ENCODE data around the gene RFC2.

RFC2 gene
- 22.7 to 26.6 (median 26.2) reads per million in 4 experiments for total RNA-seq

DNA sequence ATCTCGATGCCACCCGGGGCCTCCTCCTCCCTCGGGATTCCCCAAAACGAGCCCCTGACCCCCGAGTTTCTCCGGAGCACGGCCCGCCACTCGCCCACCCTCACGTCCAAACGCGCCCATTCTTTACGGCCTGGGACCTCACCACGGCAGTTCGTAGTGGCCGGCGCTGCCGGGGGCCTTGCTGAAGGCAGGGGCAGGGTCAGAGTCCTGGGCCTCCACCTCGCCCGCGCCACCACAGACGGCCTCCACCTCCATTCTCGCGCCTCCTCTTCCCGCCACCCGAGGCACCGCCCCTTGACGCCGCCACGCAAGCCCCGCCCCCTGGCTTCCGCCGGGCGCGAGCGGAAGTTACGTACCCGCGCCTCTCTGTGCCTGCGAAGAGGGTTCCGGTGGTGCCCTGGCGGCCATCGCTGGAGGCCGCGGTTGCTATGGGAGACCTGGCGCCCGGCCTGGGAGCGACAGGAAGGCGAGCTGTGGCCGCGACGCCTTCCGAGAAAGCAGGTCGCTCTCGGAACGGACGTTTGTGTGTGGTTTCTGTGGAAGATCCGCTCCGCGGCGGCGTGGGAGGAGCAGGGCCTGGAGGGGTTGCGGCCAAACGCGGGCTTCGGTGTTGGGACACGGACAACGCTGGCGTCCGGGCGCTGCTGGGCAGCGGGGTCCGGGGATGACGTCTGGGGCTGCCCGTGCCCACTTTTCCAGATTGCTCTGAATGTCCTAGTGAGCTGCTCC lies at the start of gene RFC2:
RFC2 (minus strand) TSS at position 271 of the 729 bp plus-strand sequence; CDS start at position 255, 16 bp downstream.
- peak; percentile 92 for DNase-seq

DNA sequence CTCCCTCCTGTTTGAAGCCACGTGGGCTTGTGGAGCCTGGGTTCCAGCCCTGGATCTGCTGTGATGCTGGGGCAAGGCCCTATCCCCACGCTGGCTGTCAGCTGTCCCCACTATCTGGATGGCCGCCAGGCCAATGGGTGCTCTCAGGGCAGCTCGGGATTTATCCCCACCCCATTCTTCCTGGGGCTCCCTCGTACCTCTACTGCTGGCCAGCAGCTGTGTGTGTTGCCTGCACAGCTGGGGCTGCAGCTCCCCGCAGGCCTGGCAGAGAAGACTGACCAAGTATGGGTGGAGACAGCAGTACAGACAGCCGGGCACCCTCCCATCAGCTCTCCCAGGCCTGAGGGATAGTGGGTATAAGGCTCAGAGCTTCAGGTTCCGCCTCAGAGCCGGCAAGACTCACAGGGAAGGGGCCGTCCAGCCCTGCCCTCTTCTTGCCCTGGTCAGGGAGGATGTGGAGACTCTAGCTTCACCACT lies 48.6 kb upstream of the RFC2 start:
- no peak for DNase-seq

DNA sequence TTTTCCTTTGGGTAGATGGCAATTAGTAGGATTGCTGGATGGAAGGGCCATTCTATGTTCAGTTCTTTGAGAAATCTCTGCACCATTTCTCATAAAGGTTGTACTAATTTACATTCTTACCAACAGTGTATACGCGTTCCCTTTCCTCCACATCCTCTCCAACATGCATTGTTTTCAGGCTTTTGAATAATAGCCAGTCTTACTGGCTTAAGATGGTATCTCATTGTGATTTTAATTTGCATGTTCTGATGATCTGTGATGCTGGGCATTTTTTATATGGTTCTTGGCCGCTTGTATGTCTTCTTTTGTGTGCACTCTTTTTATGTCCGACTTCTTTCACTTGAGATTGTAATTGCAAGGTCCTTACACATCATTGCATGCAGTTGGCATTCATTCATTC lies 46.7 kb upstream of the RFC2 start:
- DNase-seq = no peak

DNA sequence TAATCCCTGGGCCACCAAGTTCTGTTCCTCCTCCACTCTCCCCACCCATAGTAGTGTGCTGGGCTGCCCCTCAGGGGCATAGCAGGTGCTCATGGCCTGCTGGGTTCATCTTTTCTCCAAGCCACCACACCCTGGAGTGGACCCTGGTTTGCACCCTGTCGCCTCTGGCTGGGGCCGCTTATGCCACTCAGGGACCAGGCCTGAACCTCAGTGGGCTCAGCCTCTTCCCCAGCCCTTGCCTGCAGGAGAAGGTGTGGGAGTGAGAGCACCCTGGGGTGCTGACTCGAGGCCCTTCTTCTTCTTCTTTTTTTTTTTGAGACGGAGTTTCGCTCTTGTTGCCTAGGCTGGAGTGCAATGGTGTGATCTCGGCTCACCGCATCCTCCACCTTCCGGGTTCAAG lies 45.2 kb upstream of the RFC2 start:
- no peak for DNase-seq

DNA sequence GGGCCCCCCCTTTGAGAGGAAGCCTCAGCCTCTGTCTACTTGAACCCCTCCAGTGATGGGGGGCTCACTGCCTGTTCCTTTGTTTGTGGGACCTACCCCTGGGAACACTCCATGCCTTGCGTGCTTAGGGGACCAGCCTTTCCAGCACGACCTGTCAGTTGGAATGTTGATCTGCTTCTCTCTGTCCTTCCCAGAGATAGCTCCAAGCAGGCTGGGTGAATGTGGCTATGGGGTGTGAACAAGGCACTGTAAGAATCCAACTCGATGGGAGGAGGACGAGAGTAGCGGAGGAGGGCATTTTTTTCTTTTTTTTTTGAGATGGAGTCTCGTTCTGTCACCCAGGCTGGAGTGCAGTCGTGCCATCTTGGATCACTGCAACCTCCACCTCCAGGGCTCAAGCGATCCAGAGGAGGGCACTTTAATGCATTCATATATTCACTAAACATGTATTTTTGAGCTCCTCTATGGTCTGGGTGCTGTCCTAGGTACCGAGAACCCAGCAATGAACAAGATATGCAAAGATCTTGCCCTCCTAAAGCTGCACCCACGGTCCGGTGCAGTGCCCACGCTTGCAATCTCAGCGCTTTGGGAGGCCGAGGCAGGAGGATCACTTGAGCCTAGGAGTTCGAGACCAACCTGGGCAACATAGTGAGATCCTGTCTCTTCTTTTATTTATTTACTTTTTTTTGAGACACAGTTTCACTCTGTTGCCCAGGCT lies 43.5 kb upstream of the RFC2 start:
- DNase-seq = no peak

DNA sequence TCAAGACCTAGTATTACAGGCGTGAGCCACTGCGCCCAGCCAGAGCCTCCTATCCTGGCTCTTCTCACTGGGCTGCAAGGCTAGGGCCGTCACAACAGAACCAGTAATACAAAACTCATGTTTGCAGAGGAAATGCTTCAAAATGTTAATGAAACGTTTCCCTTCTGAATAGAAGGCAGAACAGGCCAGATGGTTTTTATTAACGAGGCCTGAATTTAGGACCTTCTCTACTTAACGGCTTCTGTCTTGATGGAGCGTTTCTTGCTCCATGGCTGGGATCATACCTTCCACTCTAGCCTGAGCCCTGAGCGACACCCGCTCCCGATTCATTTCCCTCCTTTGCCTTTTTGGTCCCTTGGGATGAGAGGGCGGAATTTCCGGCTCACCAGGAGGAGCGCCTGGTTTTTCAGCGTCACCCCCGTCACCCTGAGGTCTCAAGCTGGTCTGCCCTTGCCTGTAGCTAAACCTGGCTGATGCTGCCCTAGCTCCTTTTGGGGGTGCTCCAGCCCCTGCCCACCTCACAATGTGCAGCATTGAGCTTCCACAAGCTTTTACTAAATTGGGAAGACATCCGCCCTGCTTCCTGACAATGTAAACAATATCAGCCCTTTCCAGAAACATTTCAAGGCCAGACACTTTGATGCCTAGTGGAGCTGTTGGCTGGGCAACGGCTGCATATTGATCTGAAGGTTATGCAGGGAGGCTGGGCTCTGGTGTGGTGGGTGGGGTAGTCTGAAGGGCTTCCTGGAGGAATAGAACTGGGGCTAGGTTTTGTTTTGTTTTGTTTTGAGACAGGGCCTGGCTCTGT lies 40.2 kb upstream of the RFC2 start:
- no peak for DNase-seq

DNA sequence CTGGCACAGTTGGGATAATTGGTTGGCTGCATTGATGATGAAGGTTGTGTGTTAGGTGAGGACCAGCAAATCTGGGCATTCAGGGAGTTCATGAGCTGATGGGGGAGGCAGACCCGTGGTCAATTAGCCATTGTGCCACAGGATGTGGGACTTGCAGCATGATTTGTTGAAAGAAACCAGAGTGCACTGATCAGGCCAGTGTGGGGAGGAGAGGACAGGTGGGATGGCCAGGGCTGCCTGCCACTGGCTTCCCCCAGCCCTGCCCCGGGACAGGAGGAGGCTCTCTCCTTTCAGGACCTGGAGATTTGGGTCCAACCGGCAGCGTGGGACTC lies 39.3 kb upstream of the RFC2 start:
- DNase-seq = no peak

DNA sequence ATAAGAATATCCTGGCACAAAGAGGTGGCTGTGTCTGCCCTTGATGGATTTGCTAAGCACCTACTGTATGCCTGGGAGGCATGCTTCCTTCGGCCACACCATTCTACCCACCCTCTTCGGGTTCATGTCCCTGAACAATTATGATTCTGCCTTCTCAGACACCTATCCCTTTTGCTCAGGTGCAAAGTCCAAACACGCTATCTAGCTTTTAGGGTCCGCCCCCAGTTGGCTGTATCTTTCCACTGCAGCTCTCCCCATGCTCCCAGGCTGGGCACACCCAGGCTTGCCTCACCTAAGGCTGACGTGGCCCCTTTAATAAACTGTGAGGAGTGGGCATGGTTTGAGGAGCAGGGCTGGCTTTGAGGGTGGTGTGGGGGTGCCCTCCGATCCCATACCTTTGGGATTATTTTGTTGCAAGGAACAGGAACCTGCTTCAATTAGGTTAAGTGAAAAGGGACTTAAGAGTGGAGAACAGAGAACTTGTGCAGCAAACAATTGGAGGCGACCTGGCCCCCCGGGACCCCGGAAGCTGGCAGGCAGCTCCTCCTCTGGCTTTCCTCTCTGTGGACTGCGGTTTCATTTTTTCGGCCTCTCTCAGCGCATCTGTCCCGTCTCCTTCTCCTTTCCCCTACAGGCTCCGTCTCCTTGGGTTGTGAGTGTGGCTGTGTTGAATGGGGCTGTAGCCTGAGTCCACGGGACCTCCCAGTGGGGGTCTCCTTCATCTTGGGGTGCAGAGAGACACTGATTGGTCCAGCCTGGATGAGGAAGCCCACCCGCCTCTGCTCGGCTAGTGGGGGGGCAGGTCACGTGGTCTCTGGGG lies 38.8 kb upstream of the RFC2 start:
- no peak for DNase-seq

DNA sequence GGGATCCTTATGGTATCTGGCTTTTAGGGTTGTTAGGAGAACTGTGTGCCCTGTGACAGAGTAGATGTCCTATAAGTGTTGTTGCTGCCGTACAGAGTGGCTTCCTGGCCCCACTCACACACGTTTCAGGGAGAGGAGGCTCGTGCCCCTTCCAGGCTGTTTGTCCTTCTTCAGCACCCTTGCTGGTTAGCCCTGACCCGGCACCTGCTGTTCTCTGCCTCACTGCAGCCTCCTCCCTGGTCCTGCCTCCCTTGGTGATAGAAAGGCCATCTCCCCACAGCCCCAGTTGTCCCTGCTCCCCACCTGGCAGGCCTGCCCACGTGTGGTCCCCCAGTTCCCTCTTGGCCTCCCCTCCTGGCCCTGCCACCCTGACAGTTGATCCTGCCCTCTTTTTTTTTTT lies 37.3 kb upstream of the RFC2 start:
- DNase-seq = no peak

DNA sequence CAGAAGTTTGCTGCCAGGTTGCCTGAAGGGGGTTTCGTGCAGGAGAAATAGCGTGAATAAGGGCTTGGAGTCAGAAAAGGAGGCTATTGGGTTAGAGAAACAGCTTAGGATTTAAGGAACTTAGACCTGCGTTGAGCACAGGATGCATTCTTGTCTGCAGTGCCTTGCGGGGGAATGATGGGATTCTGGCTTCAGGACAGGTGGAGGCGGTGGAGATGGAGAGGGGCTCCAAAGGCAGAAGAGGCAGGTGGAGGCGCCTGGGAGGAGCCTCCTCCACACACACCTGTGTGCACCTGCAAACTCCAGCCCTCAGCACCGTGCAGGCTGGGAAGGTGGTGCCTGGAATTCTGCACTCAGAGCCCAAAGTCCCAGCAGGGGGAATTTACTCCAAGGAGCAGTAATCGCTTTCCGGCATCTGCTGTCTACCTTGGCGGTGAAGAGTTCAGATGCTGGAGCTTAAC lies 36.8 kb upstream of the RFC2 start:
- no peak for DNase-seq

DNA sequence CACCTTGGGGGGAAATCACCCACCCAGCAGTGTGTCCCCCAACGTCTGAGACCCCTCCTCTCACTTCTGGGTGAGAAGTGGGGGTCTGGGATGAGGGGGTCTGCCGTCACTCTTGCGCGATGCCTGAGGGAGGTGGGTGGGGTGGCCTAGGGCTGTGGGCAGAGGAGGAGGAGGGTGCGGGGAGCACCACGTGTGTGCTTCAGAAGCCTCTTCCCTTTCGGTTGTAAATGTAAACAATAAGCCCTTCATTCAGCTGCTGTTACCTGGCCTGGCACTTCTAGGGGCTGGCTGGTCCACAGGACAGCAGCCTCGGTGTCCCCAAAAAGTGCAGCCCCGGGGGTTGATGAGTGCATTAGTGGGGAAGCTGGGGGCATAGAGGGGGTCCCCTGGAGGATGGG lies 36.4 kb upstream of the RFC2 start:
- DNase-seq = no peak

DNA sequence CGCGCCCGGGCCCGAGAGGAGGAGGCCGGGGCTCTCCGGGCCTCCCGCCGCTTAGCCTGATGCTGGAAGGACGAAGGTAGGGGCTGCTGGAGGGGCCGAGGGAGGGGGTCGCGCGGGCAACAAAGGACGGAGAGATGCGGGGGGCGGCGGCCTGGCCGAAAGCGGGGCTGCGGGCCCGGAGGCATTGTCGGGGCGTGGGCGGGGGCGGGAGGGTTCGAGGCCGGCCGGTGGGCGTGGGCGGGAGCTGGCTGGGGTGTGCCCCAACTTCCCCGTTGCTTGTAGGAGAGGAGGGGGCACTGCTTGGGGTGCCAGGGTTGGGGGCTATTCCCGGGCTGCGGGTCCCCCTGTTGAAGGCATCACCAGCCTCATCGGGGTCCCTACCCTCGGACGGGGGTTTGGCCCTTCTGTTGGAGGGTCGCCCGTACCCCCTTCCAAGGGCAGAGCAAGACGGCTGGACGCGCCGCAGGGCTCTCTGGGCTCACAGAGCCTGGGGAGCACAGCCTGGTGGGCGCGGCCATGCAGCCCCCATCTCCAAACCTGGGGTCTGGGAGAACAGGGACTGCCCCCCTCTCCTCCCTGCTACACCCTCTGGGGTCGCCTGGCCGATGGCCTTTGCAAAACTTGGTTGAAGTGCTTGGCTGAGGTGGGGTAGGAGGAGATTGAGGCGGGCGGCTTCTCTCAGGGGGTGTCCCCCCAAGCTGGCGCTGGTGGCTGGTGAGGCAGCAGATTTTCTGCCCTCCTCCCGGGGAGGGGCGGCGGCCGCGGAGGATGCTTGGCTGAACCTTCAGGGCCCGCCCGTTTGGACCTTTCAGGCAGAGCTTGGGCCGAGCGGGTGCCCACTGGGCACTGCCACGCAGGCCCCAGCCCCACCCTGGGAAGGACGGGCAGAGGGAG lies 35.7 kb upstream of the RFC2 start:
- DNase-seq = peak; percentile 13

DNA sequence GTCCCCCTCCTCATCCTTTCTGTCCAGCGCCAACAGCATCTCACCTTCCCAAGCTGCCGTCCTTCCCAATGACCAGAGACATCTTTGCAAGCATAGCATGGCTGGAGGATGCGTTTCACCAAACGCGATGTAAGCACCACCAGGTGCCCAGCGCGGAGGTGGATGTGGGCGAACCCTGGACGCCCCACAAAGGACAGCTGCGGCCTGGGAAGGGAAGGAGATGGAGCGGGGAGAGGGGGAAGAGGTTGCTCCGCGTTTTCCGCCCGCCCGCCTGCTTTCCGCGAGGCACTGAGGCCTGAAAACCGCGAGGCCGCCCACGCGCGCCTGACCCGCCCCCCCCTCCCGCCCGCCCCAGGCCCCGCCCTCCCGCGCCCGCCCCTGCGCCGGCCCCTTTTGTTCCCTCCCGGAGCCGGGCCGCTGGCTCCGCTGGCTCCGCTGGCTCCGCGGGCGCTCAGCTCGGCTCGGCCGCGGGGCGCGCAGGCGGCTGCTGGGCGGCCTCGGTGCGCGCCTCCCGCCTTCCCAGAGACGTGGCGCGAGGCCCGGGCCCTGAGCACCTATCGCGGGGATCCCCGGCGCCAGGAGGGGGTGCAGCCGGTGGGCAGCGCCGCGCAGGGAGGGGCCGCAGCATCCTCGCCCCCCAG lies 34.9 kb upstream of the RFC2 start, which contains the start of gene CLIP2:
CLIP2 (plus strand) TSS at position 390 of the 641 bp plus-strand sequence. CDS start 28,140 bp downstream, outside the sequence.
- DNase-seq = peak; percentile 64

DNA sequence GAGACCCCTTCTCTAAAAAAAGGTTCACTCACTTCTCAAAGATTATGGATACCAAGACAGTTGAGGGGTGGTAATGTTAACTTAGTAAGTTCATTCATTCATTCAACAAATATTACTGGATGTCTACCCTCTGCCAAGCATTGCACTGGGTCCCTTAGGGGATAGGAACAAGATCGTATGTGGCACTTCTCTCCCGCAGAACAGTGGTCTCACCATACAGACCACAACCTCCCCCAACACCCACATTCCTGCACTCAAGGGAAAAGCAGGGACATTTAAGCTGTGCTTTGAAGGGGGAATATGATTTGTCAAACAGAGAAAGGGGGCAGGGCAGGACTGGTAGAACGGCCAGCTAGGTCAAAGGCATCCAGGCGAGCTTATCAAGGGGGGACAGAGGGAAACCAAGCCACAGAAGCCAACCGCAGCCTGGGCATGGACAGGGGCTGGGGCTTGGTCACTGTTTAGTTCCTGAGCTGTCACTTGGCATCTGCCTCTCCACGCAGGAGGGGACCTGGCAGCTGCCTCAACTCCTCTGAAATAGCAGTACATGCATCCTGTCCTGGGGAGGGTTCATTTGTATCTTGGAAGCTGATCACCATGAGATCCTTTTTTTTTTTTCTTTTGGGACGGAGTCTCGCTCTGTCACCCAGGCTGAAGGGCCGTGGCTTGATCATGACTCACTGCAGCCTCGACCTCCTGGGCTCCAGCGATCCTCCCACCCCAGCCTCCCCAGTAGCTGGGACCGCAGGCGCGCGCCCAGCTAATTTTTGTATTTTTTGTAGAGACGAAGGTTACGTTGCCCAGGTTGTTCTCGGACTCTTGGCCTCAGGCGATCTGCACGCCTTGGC lies 34.1 kb upstream of the RFC2 start:
- DNase-seq = no peak

DNA sequence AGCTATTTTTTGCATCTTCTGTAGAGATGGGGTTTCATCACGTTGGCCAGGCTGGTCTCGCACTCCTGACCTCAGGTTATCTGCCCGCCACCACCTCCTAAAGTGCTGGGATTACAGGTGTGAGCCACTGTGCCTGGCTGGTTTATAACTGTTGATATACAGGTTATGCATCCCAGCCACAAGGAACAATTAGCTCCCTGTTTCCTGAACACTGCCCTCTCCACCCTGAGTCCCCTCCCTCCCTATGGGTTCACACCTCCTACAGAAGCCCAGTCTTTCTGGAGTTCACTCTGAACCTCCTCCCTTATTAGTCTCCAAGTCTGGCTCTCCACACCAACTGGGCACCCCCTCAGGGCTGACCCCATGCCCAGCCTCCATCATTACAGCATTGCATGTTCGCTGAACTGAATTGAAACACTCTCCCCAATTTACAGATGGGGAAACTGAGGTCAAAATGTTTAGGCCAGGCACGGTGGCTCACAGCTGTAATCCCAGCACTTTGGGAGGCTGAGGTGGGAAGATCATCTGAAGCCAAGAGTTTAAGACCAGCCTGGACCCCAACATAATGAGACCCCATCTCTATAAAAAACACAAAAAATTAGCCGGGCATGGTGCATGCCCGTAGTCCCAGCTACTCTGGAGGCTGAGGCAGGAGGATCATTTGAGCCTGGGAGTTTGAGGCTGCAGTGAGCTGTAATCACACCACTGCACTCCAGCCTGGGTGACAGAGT lies 33.3 kb upstream of the RFC2 start:
- DNase-seq = no peak

DNA sequence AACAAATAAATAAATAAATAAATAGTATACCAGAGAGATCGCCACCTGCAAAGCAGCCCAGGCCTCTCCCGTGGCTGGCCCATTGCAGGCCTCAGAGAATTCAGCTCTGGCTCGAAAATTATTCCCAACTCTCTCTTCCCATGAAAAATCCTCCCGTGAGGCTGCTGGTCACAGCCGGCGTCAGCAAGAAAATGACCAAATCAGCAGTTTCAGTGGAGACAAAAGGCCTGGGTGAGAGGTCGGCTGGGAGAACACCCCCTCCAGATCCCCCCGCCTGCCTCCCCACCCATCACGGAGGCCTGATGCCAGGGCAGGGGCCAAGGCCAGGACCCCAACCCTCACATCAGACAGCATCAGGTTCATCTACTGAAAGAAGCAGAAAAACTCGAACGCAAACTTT lies 31.9 kb upstream of the RFC2 start:
- no peak for DNase-seq

DNA sequence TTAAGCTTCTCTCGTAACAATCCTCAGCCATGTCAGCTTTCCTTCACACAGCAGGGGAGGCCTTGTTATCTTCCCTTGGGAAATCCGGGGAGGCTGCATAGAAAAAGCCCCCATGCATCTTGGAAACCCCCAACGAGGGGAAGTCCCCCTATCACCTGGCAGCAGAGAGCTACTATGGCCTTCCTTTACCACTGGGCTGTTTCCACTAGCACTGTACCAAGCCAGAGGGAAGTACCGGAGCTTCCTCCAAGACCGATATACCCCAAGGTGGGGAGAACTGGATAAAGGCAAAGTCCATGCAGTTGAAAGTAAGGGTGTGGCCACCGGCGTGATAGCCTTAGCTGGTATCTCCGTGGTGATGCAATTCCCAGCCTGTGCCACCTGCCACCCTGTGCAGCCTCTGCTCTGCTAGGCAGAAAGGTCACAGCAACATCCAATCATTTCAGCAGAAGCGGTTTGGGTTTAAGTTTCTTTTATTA lies 30.6 kb upstream of the RFC2 start:
- DNase-seq = no peak

DNA sequence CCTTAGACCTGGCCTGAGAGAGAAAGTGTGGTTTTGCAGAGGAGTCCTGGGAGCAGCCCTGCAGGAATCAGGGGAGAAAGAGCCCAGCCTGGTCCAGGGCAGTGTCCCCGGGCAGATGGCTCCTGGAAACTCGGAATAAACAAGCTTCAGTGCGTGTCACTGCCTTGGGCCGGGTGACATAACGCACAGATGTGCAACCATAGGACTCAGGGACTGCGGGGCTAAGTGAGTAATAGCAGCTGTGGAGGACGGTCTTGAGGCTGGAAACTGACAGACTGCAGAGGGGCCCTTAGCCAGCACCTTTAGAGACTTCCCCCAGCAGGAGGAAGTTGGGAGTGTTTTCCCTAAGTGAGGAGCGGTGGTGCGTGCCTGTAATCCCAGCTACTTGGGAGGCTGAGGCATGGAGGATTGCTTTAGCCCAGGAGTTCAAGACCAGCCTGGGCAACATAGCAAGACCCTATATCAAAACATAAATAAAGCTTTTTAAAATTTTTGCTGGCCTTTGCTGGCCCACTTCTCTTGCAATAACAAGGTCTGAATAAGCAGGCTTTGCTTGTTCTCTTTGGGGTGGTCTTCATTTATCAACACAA lies 29.8 kb upstream of the RFC2 start:
- DNase-seq = no peak
